ENCODE results near the gene FRYL. TPM values are rescaled to one million over a fixed set of nuclear protein-coding genes. Genes with fewer than 3 reads are reported as not detected.

FRYL gene
- total RNA-seq, 1 experiment from 2014 or later, result 103 TPM

DNA sequence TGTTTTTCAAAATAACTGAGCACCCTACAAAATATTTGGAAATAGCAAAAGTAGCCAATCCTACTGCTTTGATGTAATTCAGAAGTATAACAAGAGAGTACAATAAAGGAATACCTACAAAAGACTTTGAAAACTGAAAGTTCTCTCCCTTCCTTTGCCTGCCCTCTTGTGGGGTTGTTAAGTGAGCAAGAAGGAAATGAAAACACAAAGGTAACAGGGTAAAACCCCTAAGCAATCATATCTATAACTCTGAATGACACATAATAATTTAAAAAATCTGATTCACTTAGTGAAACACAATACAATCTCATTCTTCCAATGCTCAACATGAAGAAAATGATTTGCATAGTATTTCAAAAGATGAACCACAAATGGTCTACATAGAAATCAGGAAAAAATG lies 98.2 kb downstream of the FRYL start:
- Histone ChIP-seq H3K36me3 (ENCODE audit: insufficient read depth, low read length) (peaks cover 5% of the 10 kb centered on the region; the same call in 1 of the 2 replicates), H3K9me3 (ENCODE audit: low read length) (no peaks in the 10 kb centered on the region), H3K4me2 (ENCODE audit: low read depth, low read length, poor library complexity, severe bottlenecking) (no peak overlapping the region), H3K27ac (ENCODE audit: low read length) (peak overlapping the region; percentile 14; the same call in 1 of the 2 replicates), H3K4me1 (ENCODE audit: low read length) (peaks cover 21% of the 10 kb centered on the region), H3K27me3 (ENCODE audit: low read length) (no peaks in the 10 kb centered on the region), H3K4me3 (ENCODE audit: low read length) (no peak overlapping the region), H3K79me2 (ENCODE audit: low read length) (peaks cover 91% of the 10 kb centered on the region), H3K9ac (ENCODE audit: low read length) (no peak overlapping the region), H4K20me1 (ENCODE audit: insufficient read depth, low read depth, low read length) (no peaks in the 10 kb centered on the region), H3K9me2 (replicated peaks; ENCODE audit: insufficient read depth, low read length) (no peaks in the 10 kb centered on the region), H2AFZ (ENCODE audit: low read length) (no peak overlapping the region)
- peak; percentile 62 for DNase-seq

DNA sequence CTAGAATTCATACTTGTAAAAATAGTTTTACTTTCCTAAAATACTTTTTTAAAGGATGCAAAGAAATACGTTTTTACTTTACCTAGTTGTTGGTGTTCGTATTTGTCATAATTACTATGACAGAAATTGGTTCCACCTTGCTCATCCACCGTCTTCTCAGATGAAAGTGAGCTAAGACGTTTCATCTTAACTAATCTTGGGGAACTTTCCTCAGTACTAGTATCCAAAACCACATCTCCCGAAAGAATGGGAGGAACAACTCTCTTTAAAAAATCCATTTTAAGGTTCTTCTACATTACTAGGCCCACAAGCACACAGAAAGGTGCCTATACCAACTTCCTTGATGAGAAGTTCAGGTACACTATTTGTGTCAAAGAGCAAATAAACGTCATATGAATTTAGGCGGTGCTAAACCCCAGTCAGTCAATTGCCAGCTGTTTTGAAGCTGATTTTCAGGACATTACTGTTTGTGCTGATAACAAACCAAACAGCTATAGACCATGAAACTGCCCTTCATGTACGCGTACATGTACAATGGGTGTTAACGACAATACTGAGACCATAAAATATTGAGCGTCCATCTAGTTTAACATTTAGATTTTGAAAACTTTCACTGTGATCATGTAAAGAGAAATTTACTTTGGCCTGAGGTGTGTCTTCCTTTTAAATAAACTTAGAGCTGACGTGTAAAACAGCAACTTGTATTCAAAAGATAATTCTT lies 99.1 kb downstream of the FRYL start:
- no peak overlapping the region for H2AFZ ChIP-seq (ENCODE audit: low read length)
- H3K9me3 ChIP-seq (ENCODE audit: low read length), result no peaks in the 10 kb centered on the region
- H3K9ac ChIP-seq (ENCODE audit: low read length), result no peak overlapping the region
- no peaks in the 10 kb centered on the region for H3K27me3 ChIP-seq (ENCODE audit: low read length)
- H3K4me3 ChIP-seq (ENCODE audit: low read length), result no peak overlapping the region
- peaks cover 5% of the 10 kb centered on the region; the same call in 1 of the 2 replicates for H3K36me3 ChIP-seq (ENCODE audit: insufficient read depth, low read length)
- peaks cover 87% of the 10 kb centered on the region for H3K79me2 ChIP-seq (ENCODE audit: low read length)
- H3K4me2 ChIP-seq (ENCODE audit: low read depth, low read length, poor library complexity, severe bottlenecking), result no peak overlapping the region
- H3K4me1 ChIP-seq (ENCODE audit: low read length), result peaks cover 21% of the 10 kb centered on the region
- no peaks in the 10 kb centered on the region for H3K9me2 ChIP-seq (replicated peaks; ENCODE audit: insufficient read depth, low read length)
- no peak for DNase-seq
- no peaks in the 10 kb centered on the region for H4K20me1 ChIP-seq (ENCODE audit: insufficient read depth, low read depth, low read length)
- no peak overlapping the region for H3K27ac ChIP-seq (ENCODE audit: low read length)

DNA sequence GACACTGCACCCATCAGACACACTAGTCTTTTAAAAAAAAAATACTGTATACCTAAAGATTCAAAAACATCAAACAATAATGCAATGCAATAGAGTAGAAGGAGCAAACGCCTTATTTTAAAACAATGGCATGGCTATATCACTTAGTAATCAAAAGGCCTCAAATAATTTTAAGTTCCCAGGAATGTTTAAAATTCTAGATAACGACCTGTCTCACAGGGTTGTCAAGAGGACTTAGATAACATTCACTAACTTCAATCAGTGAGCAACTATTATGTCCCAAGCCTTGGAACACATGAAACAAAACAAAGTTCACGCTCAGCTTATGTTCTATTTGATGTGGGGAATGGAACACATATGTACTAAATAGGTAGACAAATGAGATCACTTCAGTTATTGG lies 106.5 kb downstream of the FRYL start:
- H3K4me2 ChIP-seq (ENCODE audit: low read depth, low read length, poor library complexity, severe bottlenecking), result no peak overlapping the region
- no peak overlapping the region for H3K27ac ChIP-seq (ENCODE audit: low read length)
- no peaks in the 10 kb centered on the region for H3K9me2 ChIP-seq (replicated peaks; ENCODE audit: insufficient read depth, low read length)
- no peaks in the 10 kb centered on the region for H3K27me3 ChIP-seq (ENCODE audit: low read length)
- no peak for DNase-seq
- no peaks in the 10 kb centered on the region for H3K36me3 ChIP-seq (ENCODE audit: insufficient read depth, low read length)
- no peak overlapping the region for H3K4me3 ChIP-seq (ENCODE audit: low read length)
- no peak overlapping the region for H3K9ac ChIP-seq (ENCODE audit: low read length)
- H3K9me3 ChIP-seq (ENCODE audit: low read length), result no peaks in the 10 kb centered on the region
- no peaks in the 10 kb centered on the region for H4K20me1 ChIP-seq (ENCODE audit: insufficient read depth, low read depth, low read length)
- H2AFZ ChIP-seq (ENCODE audit: low read length), result no peak overlapping the region
- H3K4me1 ChIP-seq (ENCODE audit: low read length), result no peaks in the 10 kb centered on the region
- H3K79me2 ChIP-seq (ENCODE audit: low read length), result peaks cover 65% of the 10 kb centered on the region

DNA sequence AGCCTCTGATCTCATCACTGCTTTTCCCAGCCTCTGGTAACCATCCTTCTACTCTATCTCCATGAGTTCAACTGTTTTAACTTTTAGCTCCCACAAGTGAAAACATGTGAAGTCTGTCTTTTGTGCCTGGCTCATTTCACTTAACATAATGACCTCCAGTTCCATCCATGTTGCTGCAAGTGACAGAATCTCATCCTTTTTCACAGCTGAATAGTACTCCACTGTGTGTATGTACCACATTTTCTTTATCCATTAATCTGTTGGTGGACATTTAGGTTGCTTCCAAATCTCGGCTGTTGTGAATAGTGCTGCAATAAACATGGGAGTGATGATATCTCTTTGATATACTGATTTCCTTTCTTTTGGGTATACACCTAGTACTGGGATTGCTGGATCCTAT lies 109.5 kb downstream of the FRYL start:
- Histone ChIP-seq H3K27ac (ENCODE audit: low read length) (no peak overlapping the region), H4K20me1 (ENCODE audit: insufficient read depth, low read depth, low read length) (no peaks in the 10 kb centered on the region), H3K9ac (ENCODE audit: low read length) (no peak overlapping the region), H3K9me2 (replicated peaks; ENCODE audit: insufficient read depth, low read length) (no peaks in the 10 kb centered on the region), H3K79me2 (ENCODE audit: low read length) (peaks cover 69% of the 10 kb centered on the region), H3K4me3 (ENCODE audit: low read length) (no peak overlapping the region), H3K9me3 (ENCODE audit: low read length) (no peaks in the 10 kb centered on the region), H3K27me3 (ENCODE audit: low read length) (no peaks in the 10 kb centered on the region), H3K4me1 (ENCODE audit: low read length) (peaks cover 3% of the 10 kb centered on the region), H3K36me3 (ENCODE audit: insufficient read depth, low read length) (no peaks in the 10 kb centered on the region), H2AFZ (ENCODE audit: low read length) (no peak overlapping the region), H3K4me2 (ENCODE audit: low read depth, low read length, poor library complexity, severe bottlenecking) (no peak overlapping the region)
- no peak for DNase-seq

DNA sequence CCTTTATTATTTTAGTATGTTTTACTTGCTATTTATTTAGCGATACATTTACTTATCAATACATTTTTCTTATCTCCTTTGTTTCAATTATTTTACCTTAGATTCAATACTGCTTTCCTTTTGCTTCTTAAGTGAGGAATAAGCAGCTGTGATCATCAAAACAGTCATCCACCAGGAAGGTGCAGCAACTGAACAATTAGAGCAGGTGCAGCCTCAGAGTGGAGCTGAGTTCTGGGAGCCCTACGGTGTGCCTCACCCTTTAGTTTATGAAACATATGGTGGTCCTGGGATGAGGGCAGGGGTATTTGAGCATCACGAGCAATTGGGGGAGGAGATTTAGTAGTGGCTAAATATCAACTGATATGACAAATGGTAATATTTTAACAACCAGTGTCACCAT lies 111.0 kb downstream of the FRYL start:
- no peak overlapping the region for H3K27ac ChIP-seq (ENCODE audit: low read length)
- no peak overlapping the region for H3K4me3 ChIP-seq (ENCODE audit: low read length)
- no peak overlapping the region for H3K4me2 ChIP-seq (ENCODE audit: low read depth, low read length, poor library complexity, severe bottlenecking)
- H3K27me3 ChIP-seq (ENCODE audit: low read length), result no peaks in the 10 kb centered on the region
- no peak overlapping the region for H3K9ac ChIP-seq (ENCODE audit: low read length)
- DNase-seq, result no peak
- no peaks in the 10 kb centered on the region for H3K9me3 ChIP-seq (ENCODE audit: low read length)
- peaks cover 13% of the 10 kb centered on the region for H3K4me1 ChIP-seq (ENCODE audit: low read length)
- H3K9me2 ChIP-seq (replicated peaks; ENCODE audit: insufficient read depth, low read length), result no peaks in the 10 kb centered on the region
- no peaks in the 10 kb centered on the region for H4K20me1 ChIP-seq (ENCODE audit: insufficient read depth, low read depth, low read length)
- H3K36me3 ChIP-seq (ENCODE audit: insufficient read depth, low read length), result no peaks in the 10 kb centered on the region
- H2AFZ ChIP-seq (ENCODE audit: low read length), result no peak overlapping the region
- peaks cover 81% of the 10 kb centered on the region for H3K79me2 ChIP-seq (ENCODE audit: low read length)

DNA sequence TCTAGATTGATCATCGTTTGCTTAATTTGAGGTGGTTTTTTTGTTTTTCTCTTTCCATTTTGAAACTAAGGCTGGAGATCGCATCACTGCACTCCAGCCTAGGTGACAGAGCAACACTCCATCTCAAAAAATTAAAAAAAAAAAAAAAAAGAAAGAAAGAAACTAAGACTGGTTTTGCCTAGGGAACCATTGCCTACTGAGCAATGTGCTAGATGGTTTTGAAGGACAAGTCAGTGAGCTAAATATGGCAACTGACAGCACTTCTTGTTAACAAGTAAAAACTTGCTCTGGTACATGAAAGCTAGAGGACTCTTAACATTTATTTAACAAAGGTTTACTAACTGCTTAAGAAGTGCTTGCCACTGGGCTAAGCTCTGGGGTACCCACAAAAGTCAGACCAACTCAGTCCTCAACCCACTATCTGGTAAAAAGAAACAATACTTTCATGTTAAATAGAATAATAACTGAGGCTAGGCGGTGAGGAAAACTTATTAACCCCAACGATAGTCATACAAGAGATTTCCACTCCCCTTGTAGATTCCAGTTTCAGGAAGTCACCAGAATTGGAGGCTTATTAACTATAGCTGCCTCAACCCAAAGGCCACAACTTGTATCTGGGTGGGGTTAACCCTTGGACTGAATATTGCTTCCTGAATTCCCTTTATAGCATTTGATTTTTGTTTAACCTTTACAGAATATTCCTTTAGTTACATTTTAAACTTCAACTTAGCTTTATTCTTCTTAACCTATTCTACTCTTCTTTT lies 111.6 kb downstream of the FRYL start:
- no peak overlapping the region for H2AFZ ChIP-seq (ENCODE audit: low read length)

DNA sequence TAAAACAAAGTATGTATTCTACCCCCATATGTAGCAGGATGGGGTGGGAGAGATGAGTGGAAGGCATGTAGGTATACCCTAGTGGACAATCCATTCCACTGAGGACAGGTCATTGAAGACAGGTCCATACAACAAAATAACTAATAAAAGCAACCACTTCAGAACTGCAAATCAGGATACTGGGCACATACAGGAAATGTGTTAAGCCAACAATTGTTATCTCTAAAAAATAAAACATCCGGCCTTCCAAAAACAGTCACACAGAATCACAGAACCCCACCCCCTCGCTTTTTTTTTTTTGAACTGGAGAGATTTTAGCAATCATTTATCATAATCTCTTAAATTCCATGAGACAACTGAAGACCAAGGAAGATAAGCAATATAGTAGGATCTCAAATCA lies 112.9 kb downstream of the FRYL start:
- Histone ChIP-seq H3K4me2 (ENCODE audit: low read depth, low read length, poor library complexity, severe bottlenecking) (no peak overlapping the region), H3K79me2 (ENCODE audit: low read length) (peaks cover 77% of the 10 kb centered on the region), H3K4me1 (ENCODE audit: low read length) (peaks cover 13% of the 10 kb centered on the region), H3K27ac (ENCODE audit: low read length) (no peak overlapping the region), H3K4me3 (ENCODE audit: low read length) (no peak overlapping the region), H3K36me3 (ENCODE audit: insufficient read depth, low read length) (no peaks in the 10 kb centered on the region), H3K27me3 (ENCODE audit: low read length) (no peaks in the 10 kb centered on the region), H4K20me1 (ENCODE audit: insufficient read depth, low read depth, low read length) (no peaks in the 10 kb centered on the region), H2AFZ (ENCODE audit: low read length) (no peak overlapping the region), H3K9me2 (replicated peaks; ENCODE audit: insufficient read depth, low read length) (no peaks in the 10 kb centered on the region), H3K9me3 (ENCODE audit: low read length) (no peaks in the 10 kb centered on the region), H3K9ac (ENCODE audit: low read length) (no peak overlapping the region)
- no peak for DNase-seq

More for the DNA sequence above, 111.6 kb downstream of the FRYL start:
- H3K79me2 ChIP-seq (ENCODE audit: low read length), result peaks cover 81% of the 10 kb centered on the region
- H3K27ac ChIP-seq (ENCODE audit: low read length), result no peak overlapping the region
- H3K27me3 ChIP-seq (ENCODE audit: low read length), result no peaks in the 10 kb centered on the region
- no peak for DNase-seq
- H3K4me1 ChIP-seq (ENCODE audit: low read length), result peaks cover 13% of the 10 kb centered on the region
- H3K9me2 ChIP-seq (replicated peaks; ENCODE audit: insufficient read depth, low read length), result no peaks in the 10 kb centered on the region
- no peak overlapping the region for H3K9ac ChIP-seq (ENCODE audit: low read length)
- no peaks in the 10 kb centered on the region for H3K9me3 ChIP-seq (ENCODE audit: low read length)
- no peaks in the 10 kb centered on the region for H3K36me3 ChIP-seq (ENCODE audit: insufficient read depth, low read length)
- no peaks in the 10 kb centered on the region for H4K20me1 ChIP-seq (ENCODE audit: insufficient read depth, low read depth, low read length)
- no peak overlapping the region for H3K4me3 ChIP-seq (ENCODE audit: low read length)
- no peak overlapping the region for H3K4me2 ChIP-seq (ENCODE audit: low read depth, low read length, poor library complexity, severe bottlenecking)

DNA sequence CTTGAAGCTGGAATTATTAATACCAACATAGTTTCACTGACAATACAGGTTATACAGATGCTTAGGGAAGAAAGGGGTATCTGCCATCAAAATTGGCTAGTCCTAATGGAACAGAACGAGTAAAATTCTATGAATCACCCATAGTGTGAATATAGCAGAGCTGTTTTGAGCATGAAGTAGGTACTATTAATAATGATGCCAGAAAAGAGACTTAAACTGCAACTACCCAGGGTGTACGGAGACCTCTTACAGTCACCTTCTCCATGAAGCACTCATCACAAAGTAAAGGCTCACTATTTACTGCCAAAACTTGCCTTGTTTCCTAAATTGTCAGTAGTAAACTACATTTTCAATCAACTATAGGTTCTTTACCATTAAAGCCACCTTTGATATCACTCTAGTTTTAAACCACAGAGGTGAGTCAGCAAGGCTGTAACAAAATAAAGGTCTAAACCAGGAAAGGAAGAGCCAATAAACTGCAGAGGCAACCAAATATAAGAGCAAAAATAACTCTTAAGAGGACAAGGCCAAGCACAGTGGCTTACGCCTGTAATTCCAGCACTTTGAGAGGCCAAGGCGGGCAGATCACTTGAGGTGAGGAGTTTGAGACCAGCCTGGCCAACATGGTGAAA lies 114.4 kb downstream of the FRYL start:
- H3K4me2 ChIP-seq (ENCODE audit: low read depth, low read length, poor library complexity, severe bottlenecking), result no peak overlapping the region
- no peak overlapping the region for H3K27ac ChIP-seq (ENCODE audit: low read length)
- H3K36me3 ChIP-seq (ENCODE audit: insufficient read depth, low read length), result no peaks in the 10 kb centered on the region
- no peak overlapping the region for H2AFZ ChIP-seq (ENCODE audit: low read length)
- DNase-seq, result no peak
- H3K79me2 ChIP-seq (ENCODE audit: low read length), result peaks cover 80% of the 10 kb centered on the region
- no peak overlapping the region for H3K4me3 ChIP-seq (ENCODE audit: low read length)
- no peaks in the 10 kb centered on the region for H3K9me2 ChIP-seq (replicated peaks; ENCODE audit: insufficient read depth, low read length)
- no peak overlapping the region for H3K9ac ChIP-seq (ENCODE audit: low read length)
- no peaks in the 10 kb centered on the region for H3K27me3 ChIP-seq (ENCODE audit: low read length)
- peaks cover 13% of the 10 kb centered on the region for H3K4me1 ChIP-seq (ENCODE audit: low read length)
- no peaks in the 10 kb centered on the region for H3K9me3 ChIP-seq (ENCODE audit: low read length)
- no peaks in the 10 kb centered on the region for H4K20me1 ChIP-seq (ENCODE audit: insufficient read depth, low read depth, low read length)

Data from Karpas-422 (cell line).